HepG2 (cell line): ENCODE results near the gene CHKA. TPM values are rescaled to one million over a fixed set of nuclear protein-coding genes. Genes with fewer than 3 reads are reported as not detected.
A peak's percentile ranks its signal among the peaks of the same experiment; 100 is the strongest.

ENCODE experiments used
- AHDC1 ChIP-seq: sonication (generic); formaldehyde crosslinking; IDR thresholded peaks from 2 replicates; pipeline ENCODE4 v1.5.1; 2020; ENCODE audit warnings: mild to moderate bottlenecking, missing genetic modification reagents, borderline replicate concordance
- FOXK2 ChIP-seq: fragments of 450-650 bp; IDR thresholded peaks from 2 replicates; pipeline ENCODE4 v1.6.1; 2016
- FOXP1 ChIP-seq, 2 experiments: fragments of 450-650 bp in 1 of 2; IDR thresholded peaks; 2 replicates each; pipeline ENCODE4 v1.6.1; 2017 to 2018; ENCODE audit warnings: antibody characterized with exemption in 1 of 2
- HHEX ChIP-seq: IDR thresholded peaks from 2 replicates; pipeline ENCODE4 v1.6.1; 2016; ENCODE audit warnings: control low read depth
- HNF4A ChIP-seq: sonication (generic); formaldehyde crosslinking; IDR thresholded peaks from 2 replicates; pipeline ENCODE4 v1.4.0; 2020; ENCODE audit warnings: missing genetic modification reagents
- IRF2 ChIP-seq: IDR thresholded peaks from 2 replicates; pipeline ENCODE4 v1.6.1; 2018; ENCODE audit warnings: missing genetic modification reagents, missing compliant biosample characterization
- KDM1A ChIP-seq: IDR thresholded peaks from 2 replicates; pipeline ENCODE4 v1.6.1; 2016; ENCODE audit warnings: missing compliant biosample characterization
- KDM5B ChIP-seq: sonication (generic); formaldehyde crosslinking; IDR thresholded peaks from 2 replicates; pipeline ENCODE4 v1.4.0; 2020; ENCODE audit warnings: missing genetic modification reagents, mild to moderate bottlenecking, borderline replicate concordance
- MED8 ChIP-seq: sonication (generic); formaldehyde crosslinking; IDR thresholded peaks from 2 replicates; pipeline ENCODE4 v1.8.1; 2023; ENCODE audit warnings: mild to moderate bottlenecking, missing genetic modification reagents; ENCODE audit not compliant: insufficient replicate concordance
- NCOA2 ChIP-seq: sonication (generic); formaldehyde crosslinking; IDR thresholded peaks from 2 replicates; pipeline ENCODE4 v1.8.0; 2022; ENCODE audit warnings: inconsistent platforms
- NR2C2 ChIP-seq: sonication (generic); formaldehyde crosslinking; IDR thresholded peaks from 2 replicates; pipeline ENCODE4 v1.4.0; 2020; ENCODE audit warnings: missing genetic modification reagents, mild to moderate bottlenecking, moderate library complexity, borderline replicate concordance
- RXRA ChIP-seq: sonication (generic); formaldehyde crosslinking; IDR thresholded peaks from 2 replicates; pipeline ENCODE4 v1.5.1; 2020; ENCODE audit warnings: missing genetic modification reagents
- SAFB2 ChIP-seq: sonication (generic); formaldehyde crosslinking; IDR thresholded peaks from 2 replicates; pipeline ENCODE4 v1.5.1; 2020; ENCODE audit warnings: missing genetic modification reagents, low read depth, mild to moderate bottlenecking, borderline replicate concordance
- USF2 ChIP-seq, 2 experiments: sonication (generic) in 1 of 2; formaldehyde crosslinking in 1 of 2; IDR thresholded peaks; 2 replicates each; pipeline versions ENCODE4 v1.5.1 to v1.6.1; 2011 to 2020; ENCODE audit warnings: borderline replicate concordance in 1 of 2, low read depth in 1 of 2, low read length in 1 of 2, mild to moderate bottlenecking in 1 of 2, missing genetic modification reagents in 1 of 2, moderate library complexity in 1 of 2
- ZEB1 ChIP-seq: IDR thresholded peaks from 2 replicates; pipeline ENCODE4 v1.6.1; 2012; ENCODE audit warnings: mild to moderate bottlenecking, low read depth, inconsistent platforms; ENCODE audit not compliant: insufficient replicate concordance
- ZNF264 ChIP-seq: sonication (generic); formaldehyde crosslinking; IDR thresholded peaks from 2 replicates; pipeline ENCODE4 v1.4.0; 2020; ENCODE audit warnings: missing genetic modification reagents
- ZNF501 ChIP-seq: sonication (generic); formaldehyde crosslinking; IDR thresholded peaks from 2 replicates; pipeline ENCODE4 v1.5.1; 2020; ENCODE audit warnings: mild to moderate bottlenecking, moderate library complexity, missing genetic modification reagents
- polyA plus RNA-seq, 8 experiments: library from polyadenylated mRNA; depleted of rRNA in 3 of 8; stranded (reverse) in 7 of 8; unstranded in 1 of 8; fragments of >200 nt; fragmentation: Illumina TruSeq in 4 of 8; extraction: Trizol in 4 of 8; gene quantifications; 2 replicates each; pipeline versions ENCODE4 v1.2.1 to v1.2.3, GENCODE V29; 2011 to 2016; ENCODE audit warnings: low read depth in 4 of 8, missing spikeins in 1 of 8, mixed read lengths in 1 of 8; ENCODE audit not compliant: insufficient read depth in 1 of 8
- total RNA-seq, 5 experiments: library from RNA; depleted of rRNA; stranded (reverse); fragments of >200 nt; fragmentation: Illumina TruSeq; extraction: Trizol; gene quantifications; 2 replicates each; pipeline ENCODE4 v1.2.3, GENCODE V29; 2016; ENCODE audit warnings: low read depth in 1 of 5
- TF ChIP-seq, protein P1 (sequence below): sonication (generic); formaldehyde crosslinking; IDR thresholded peaks from 2 replicates; pipeline ENCODE4 v1.4.0; 2020; ENCODE audit warnings: missing genetic modification reagents

CHKA gene
- total and polyA plus RNA-seq, 2 of the 13 experiments (the other 11 are each of a cell fraction or from before 2014, with no cell fraction given) = 71.6 to 92.7 TPM

DNA sequence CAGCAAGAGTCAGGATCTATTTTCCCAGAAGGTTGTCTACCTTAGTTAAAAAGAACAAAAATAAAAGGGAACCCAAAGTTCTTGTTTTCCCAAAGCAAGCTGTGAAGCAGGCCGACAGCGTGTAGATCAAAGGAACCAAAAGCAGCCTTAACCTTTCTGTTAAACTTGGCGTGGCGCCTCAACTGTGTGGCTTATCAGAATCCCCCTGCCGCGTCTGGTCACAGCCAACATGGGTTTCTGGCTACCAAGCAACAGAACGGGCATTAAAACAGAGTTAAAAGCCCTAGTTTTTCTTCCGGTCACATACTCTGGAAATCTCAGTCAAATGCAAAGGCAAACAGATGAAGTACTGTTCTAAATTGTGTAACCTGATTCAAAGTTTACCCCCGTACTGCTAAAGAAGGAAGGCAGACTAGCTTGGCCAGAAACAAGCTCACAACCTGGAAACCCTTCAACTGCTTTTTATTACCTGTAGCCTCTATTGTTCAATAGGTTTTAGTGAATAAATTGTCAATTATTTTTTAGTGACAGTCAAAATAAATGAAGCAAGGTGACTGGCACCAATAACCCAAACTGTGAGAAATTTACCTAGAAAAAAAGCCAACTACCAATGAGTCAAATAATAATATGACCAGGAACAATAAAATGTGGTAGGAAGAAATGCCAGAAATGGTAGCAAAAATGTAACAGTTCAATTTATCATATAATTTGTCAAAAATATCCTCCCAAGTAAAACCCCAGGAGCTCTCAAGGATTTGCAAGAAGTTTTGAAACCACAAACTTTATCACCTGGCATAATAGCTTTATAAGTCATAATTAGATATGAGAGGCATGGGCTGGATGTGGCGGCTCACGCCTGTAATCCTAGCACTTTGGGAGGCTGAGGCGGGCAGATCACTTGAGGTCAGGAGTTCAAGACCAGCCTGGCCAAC lies 21.4 kb downstream of the CHKA start (continued):
- TF ChIP-seq FOXP1 (IDR thresholded peaks at IDR 0.05) (no peak), FOXP1 (CRISPR knock-in tag; IDR thresholded peaks at IDR 0.05) (peak; percentile 82), FOXK2 (0 out of 2 replicates have a peak, but pooled peaks have one; percentile 22), NR2C2 (peak; percentile 73), ZNF501 (peak; percentile 68; the same call in 1 of the 2 replicates), HNF4A (CRISPR knock-in tag) (peak; percentile 86), KDM5B (CRISPR knock-in tag) (no peak), ZNF264 (peak; percentile 83; the same call in 1 of the 2 replicates), MED8 (CRISPR knock-in tag) (peak; percentile 51), KDM1A (CRISPR knock-in tag) (peak; percentile 62), AHDC1 (CRISPR knock-in tag) (peak; percentile 94; the same call in 1 of the 2 replicates), NCOA2 (CRISPR knock-in tag) (peak; percentile 98), SAFB2 (CRISPR knock-in tag) (no peak), RXRA (CRISPR knock-in tag) (peak; percentile 95), HHEX (CRISPR knock-in tag) (0 out of 2 replicates have a peak, but pooled peaks have one; percentile 11), IRF2 (CRISPR knock-in tag) (peak; percentile 79), USF2 (IDR thresholded peaks at IDR 0.05; ENCODE audit: low read depth, low read length) (no peak), USF2 (CRISPR knock-in tag; IDR thresholded peaks at IDR 0.05; ENCODE audit: borderline replicate concordance) (no peak), ZEB1 (peak; percentile 89)
- TF ChIP-seq, protein P1, sequence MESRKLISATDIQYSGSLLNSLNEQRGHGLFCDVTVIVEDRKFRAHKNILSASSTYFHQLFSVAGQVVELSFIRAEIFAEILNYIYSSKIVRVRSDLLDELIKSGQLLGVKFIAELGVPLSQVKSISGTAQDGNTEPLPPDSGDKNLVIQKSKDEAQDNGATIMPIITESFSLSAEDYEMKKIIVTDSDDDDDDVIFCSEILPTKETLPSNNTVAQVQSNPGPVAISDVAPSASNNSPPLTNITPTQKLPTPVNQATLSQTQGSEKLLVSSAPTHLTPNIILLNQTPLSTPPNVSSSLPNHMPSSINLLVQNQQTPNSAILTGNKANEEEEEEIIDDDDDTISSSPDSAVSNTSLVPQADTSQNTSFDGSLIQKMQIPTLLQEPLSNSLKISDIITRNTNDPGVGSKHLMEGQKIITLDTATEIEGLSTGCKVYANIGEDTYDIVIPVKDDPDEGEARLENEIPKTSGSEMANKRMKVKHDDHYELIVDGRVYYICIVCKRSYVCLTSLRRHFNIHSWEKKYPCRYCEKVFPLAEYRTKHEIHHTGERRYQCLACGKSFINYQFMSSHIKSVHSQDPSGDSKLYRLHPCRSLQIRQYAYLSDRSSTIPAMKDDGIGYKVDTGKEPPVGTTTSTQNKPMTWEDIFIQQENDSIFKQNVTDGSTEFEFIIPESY (CRISPR knock-in tag) = peak; percentile 57
